Activated naive CD8-positive, alpha-beta T cell (primary cell): ENCODE measurements around the gene IHH.

Source experiments
- H3K27ac Mint-ChIP-seq: one replicate; pipeline ENCODE4 v1.8.0; 2021; ENCODE audit warnings: mixed read lengths
- H3K27me3 Mint-ChIP-seq: one replicate; pipeline ENCODE4 v1.8.0; 2021; ENCODE audit warnings: mixed read lengths
- H3K36me3 Mint-ChIP-seq: one replicate; pipeline ENCODE4 v1.8.0; 2021; ENCODE audit warnings: mixed read lengths
- H3K4me1 Mint-ChIP-seq: one replicate; pipeline ENCODE4 v1.8.0; 2021; ENCODE audit warnings: low read depth, mixed read lengths
- H3K4me3 Mint-ChIP-seq: one replicate; pipeline ENCODE4 v1.8.0; 2021; ENCODE audit warnings: mild to moderate bottlenecking, mixed read lengths
- H3K9me3 Mint-ChIP-seq: one replicate; pipeline ENCODE4 v1.8.0; 2021; ENCODE audit warnings: low read depth, mixed read lengths

IHH gene

GRCh38 chr2:219022616-219023015 lies 38.1 kb downstream of the IHH start:
- Mint-ChIP-seq H3K4me1 (no peaks in the 10 kb centered on the region), H3K27ac (no peak overlapping the region), H3K27me3 (peaks cover 3% of the 10 kb centered on the region)

DNA sequence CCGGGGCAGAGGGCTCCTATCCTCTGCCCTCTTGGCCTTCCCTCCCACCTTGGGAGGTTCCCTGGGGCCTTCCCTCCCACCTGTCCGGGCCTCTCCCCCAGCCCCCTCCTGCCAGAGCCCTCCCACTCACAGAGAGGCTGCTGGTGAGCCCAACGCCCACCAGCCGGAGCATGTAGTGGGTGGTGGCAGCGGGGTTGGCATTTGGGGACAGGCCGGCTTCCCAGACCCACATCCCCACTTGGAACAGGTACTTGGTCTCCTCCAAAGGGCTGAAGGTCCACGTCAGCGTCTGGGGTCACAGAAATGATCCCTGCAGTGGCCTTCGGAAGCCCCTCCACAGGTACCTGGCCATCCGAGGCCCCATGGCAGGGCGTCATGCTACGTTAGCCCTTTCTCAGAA lies 38.7 kb downstream of the IHH start:
- Mint-ChIP-seq H3K9me3 (no peaks in the 10 kb centered on the region), H3K36me3 (no peaks in the 10 kb centered on the region)

More at GRCh38 chr2:219022616-219023015, 38.1 kb downstream of the IHH start:
- Mint-ChIP-seq H3K9me3 (no peaks in the 10 kb centered on the region), H3K4me3 (no peak overlapping the region), H3K36me3 (no peaks in the 10 kb centered on the region)

GRCh38 chr2:219021591-219021990 lies 39.1 kb downstream of the IHH start:
- Mint-ChIP-seq H3K27ac (no peak overlapping the region), H3K27me3 (peaks cover 3% of the 10 kb centered on the region), H3K4me1 (no peaks in the 10 kb centered on the region), H3K9me3 (no peaks in the 10 kb centered on the region), H3K36me3 (no peaks in the 10 kb centered on the region), H3K4me3 (no peak overlapping the region)

More for the DNA sequence above, 38.7 kb downstream of the IHH start:
- H3K4me3 Mint-ChIP-seq = no peak overlapping the region
- H3K4me1 Mint-ChIP-seq = no peaks in the 10 kb centered on the region
- H3K27me3 Mint-ChIP-seq = peaks cover 3% of the 10 kb centered on the region
- H3K27ac Mint-ChIP-seq = no peak overlapping the region

DNA sequence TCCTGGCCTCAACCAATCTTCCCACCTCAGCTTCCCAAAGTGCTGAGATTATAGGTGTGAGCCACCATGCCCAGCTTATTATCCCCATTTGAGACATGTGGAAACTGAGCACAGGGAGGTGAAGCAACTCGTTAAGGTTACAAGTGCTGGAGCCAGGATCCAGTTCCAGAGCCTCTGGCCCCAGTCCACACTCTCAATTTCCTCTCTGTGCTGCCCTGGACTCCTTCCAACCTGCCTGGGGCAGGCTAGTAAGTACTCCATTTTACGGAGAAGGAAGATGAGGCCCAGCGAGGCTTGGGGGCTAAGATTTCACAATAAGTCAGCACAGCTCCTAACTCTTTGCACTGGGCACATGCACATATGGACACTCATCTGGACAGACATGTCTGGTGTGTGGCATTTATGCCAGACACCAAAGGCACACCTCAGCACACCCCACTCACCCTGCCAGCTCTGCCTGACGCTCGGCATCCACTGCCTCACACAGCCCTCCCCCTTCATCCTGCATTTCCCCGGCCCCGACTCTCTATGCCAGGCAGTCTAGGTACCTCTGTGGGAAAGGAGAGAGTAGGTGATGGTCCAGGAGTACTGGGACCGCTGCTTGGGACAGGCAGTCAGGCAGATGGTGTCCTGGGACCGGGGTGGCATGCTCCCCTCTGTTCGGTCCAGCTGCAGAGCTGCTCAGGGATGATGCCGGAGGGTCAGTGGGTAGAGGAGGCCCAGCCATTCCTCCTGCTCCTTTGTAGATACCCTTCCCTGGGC lies 39.9 kb downstream of the IHH start:
- no peaks in the 10 kb centered on the region for H3K4me1 Mint-ChIP-seq
- no peaks in the 10 kb centered on the region for H3K9me3 Mint-ChIP-seq
- peaks cover 3% of the 10 kb centered on the region for H3K27me3 Mint-ChIP-seq
- no peaks in the 10 kb centered on the region for H3K36me3 Mint-ChIP-seq
- no peak overlapping the region for H3K4me3 Mint-ChIP-seq
- H3K27ac Mint-ChIP-seq = no peak overlapping the region

DNA sequence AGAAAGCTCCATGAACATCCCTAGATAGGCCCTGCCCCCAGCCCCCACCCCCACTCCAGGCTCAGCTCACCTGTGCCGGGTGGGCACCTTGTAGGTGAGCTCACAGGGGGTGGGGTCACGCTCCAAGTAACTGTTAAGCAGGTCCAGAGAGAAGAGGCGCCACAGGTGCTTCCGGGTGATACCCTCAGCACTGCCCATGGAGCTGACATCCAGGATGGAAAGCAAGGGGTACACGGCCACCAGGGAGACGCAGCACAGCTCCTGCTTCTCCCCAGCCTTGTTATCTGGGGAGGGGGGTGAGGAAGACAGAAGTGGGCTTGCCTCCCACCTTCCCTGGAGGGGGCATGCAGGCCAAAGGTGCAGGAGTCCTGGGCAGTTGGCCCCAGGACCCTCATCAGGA lies 41.3 kb downstream of the IHH start:
- Mint-ChIP-seq H3K9me3 (no peaks in the 10 kb centered on the region), H3K4me1 (no peaks in the 10 kb centered on the region), H3K4me3 (no peak overlapping the region), H3K36me3 (no peaks in the 10 kb centered on the region), H3K27ac (no peak overlapping the region), H3K27me3 (peaks cover 8% of the 10 kb centered on the region)

GRCh38 chr2:219018726-219019125 lies 42.0 kb downstream of the IHH start:
- H3K9me3 Mint-ChIP-seq = no peaks in the 10 kb centered on the region
- H3K36me3 Mint-ChIP-seq = no peaks in the 10 kb centered on the region
- peaks cover 9% of the 10 kb centered on the region for H3K27me3 Mint-ChIP-seq
- no peaks in the 10 kb centered on the region for H3K4me1 Mint-ChIP-seq
- H3K4me3 Mint-ChIP-seq = no peak overlapping the region
- no peak overlapping the region for H3K27ac Mint-ChIP-seq

DNA sequence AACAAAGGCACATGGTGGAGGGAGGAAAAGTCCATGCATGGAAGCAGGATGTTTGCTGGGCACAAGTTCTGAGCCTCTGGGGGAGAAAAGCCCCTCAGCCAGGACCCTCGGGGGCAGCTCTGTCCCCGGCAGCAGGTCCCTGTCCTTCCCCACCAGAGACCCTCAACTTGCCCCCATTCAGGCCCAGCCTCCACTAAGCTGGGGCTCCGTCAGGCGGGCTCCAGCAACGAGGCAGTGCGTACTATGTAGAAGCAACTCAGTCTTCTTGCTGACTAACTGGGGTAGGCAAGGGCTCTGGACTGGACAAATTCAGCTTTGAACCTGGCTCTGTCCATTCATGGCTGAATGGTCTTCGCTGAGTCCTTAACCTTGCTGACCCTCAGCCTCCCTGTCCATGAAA lies 42.4 kb downstream of the IHH start:
- H3K27ac Mint-ChIP-seq = no peak overlapping the region
- H3K9me3 Mint-ChIP-seq = no peaks in the 10 kb centered on the region
- H3K4me1 Mint-ChIP-seq = no peaks in the 10 kb centered on the region
- H3K4me3 Mint-ChIP-seq = no peak overlapping the region
- peaks cover 9% of the 10 kb centered on the region for H3K27me3 Mint-ChIP-seq
- no peaks in the 10 kb centered on the region for H3K36me3 Mint-ChIP-seq

DNA sequence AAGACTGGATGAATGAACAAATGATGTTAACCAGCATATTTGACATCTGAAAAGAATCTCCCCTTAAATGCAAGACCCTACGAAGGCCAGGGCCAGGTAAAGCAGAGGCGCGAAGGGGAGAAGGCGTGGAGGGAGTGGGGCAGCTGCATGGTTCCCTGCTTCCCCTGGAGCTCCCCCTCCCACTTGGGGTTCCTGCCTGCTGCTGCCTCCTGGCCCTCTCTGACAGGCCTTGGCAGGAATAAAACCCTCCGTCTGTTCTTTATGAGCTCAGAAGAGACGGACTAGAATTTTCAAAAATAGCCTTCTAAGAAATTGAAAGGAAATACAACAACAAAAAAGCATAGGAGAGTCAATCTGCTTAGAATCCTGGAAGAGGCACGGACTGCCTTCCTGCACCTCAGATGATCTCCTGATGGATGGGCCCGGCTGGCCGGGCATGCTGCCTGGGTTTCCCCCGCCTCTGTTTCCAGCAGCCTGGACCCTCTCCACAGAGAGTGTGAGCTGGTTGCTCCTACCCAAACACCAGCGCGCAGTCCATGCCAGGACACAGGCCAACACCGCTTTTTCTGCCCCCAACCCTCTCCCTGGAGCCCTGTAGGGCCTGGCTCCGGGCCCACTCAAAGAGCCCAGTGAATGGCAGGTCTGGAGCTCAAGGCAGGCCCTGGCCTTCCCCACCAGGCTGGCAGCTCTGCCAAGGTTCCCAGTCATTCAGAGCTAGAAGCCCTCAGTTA lies 43.4 kb downstream of the IHH start:
- H3K27me3 Mint-ChIP-seq = peaks cover 9% of the 10 kb centered on the region
- H3K9me3 Mint-ChIP-seq = no peaks in the 10 kb centered on the region
- H3K4me3 Mint-ChIP-seq = no peak overlapping the region
- H3K4me1 Mint-ChIP-seq = no peaks in the 10 kb centered on the region
- no peaks in the 10 kb centered on the region for H3K36me3 Mint-ChIP-seq
- H3K27ac Mint-ChIP-seq = no peak overlapping the region

- H3K9me3 Mint-ChIP-seq = no peaks in the 10 kb centered on the region
- H3K4me1 Mint-ChIP-seq = no peaks in the 10 kb centered on the region
- peaks cover 9% of the 10 kb centered on the region for H3K27me3 Mint-ChIP-seq
- H3K36me3 Mint-ChIP-seq = no peaks in the 10 kb centered on the region
- H3K27ac Mint-ChIP-seq = no peak overlapping the region
- no peak overlapping the region for H3K4me3 Mint-ChIP-seq
These were observed 44.0 kb downstream of the IHH start for GRCh38 chr2:219016721-219017120.

GRCh38 chr2:219010873-219011272 lies 49.8 kb downstream of the IHH start:
- Mint-ChIP-seq H3K9me3 (no peaks in the 10 kb centered on the region), H3K27ac (no peak overlapping the region), H3K36me3 (no peaks in the 10 kb centered on the region), H3K4me3 (no peak overlapping the region), H3K4me1 (no peaks in the 10 kb centered on the region), H3K27me3 (peaks cover 17% of the 10 kb centered on the region)

DNA sequence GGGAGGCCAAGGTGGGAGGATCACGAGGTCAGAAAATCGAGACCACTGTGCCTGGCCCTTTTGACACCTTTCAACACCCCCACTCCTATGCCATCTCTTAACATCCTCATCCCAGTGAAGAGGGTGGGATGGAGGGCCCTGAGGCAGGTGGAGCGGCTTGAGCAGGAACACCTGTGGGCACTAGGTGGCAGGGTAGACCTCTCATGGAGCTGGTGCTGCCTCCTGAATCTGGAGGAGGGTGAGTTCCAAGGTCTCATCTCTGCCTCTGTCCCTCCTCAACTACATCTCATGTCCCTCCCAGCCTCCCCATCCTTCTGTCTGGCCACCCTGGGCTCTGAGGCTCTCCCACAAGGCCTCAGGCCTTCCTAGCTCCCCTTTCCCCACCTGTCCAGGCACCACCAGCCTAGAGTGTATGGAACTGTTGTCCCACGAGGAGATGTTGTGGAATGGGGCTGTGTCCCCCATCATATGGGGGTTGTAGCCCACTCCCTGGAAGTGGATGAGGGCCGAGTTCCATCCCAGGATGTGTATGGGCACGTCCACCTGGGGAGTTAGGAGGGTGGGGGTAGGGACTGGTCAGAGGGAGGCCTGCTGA lies 50.5 kb downstream of the IHH start:
- Mint-ChIP-seq H3K36me3 (no peaks in the 10 kb centered on the region), H3K4me1 (no peaks in the 10 kb centered on the region), H3K27me3 (peaks cover 16% of the 10 kb centered on the region), H3K9me3 (no peaks in the 10 kb centered on the region), H3K4me3 (no peak overlapping the region), H3K27ac (no peak overlapping the region)

- H3K4me3 Mint-ChIP-seq = no peak overlapping the region
- no peaks in the 10 kb centered on the region for H3K9me3 Mint-ChIP-seq
- H3K36me3 Mint-ChIP-seq = no peaks in the 10 kb centered on the region
- H3K27ac Mint-ChIP-seq = no peak overlapping the region
- peaks cover 20% of the 10 kb centered on the region for H3K27me3 Mint-ChIP-seq
- no peaks in the 10 kb centered on the region for H3K4me1 Mint-ChIP-seq
These were observed 51.4 kb downstream of the IHH start for GRCh38 chr2:219009294-219009693.
